SKM-1 (cell line): ENCODE measurements around the gene CRISP2.

ENCODE experiments used
- DNase-seq: peaks from one replicate; lab custom pipeline; 2025; ENCODE audit not compliant: unreplicated experiment; lab: John Stamatoyannopoulos, UW

The CRISP2 gene

GRCh38 chr6:49662231-49662891 is 51.0 kb downstream of the CRISP2 start:
- DNase-seq: no peak

GRCh38 chr6:49653942-49654341 is 59.4 kb downstream of the CRISP2 start:
- no peak for DNase-seq

- DNase-seq: no peak
These were observed 59.9 kb downstream of the CRISP2 start for GRCh38 chr6:49653438-49653837.

GRCh38 chr6:49651239-49651638 is 62.1 kb downstream of the CRISP2 start:
- no peak for DNase-seq

GRCh38 chr6:49649988-49650387 is 63.4 kb downstream of the CRISP2 start:
- DNase-seq: no peak

- no peak for DNase-seq
These were observed 65.3 kb downstream of the CRISP2 start for GRCh38 chr6:49648036-49648435.

GRCh38 chr6:49647476-49647875 is 65.9 kb downstream of the CRISP2 start:
- no peak for DNase-seq

- DNase-seq: no peak
These were observed 66.4 kb downstream of the CRISP2 start for GRCh38 chr6:49646942-49647341.

- no peak for DNase-seq
These were observed 67.1 kb downstream of the CRISP2 start for GRCh38 chr6:49646130-49646824.

- DNase-seq: no peak
These were observed 68.2 kb downstream of the CRISP2 start for GRCh38 chr6:49645139-49645538.
